Lower lobe of right lung (tissue), 2 donors: ENCODE measurements around the gene CDRT4. TPM values are rescaled to one million over a fixed set of nuclear protein-coding genes. Genes with fewer than 3 reads are reported as not detected.
A peak's percentile ranks its signal among the peaks of the same experiment; 100 is the strongest.

Source experiments
- ATAC-seq, 2 donors: fragments of 200-7000 bp; cut with Tn5 transposase; one replicate each; pipeline ENCODE4 v1.9.1; 2020 to 2022; ENCODE audit warnings: mild to moderate bottlenecking in 2 of 2, moderate library complexity in 2 of 2
- DNase-seq: peaks from one replicate; pipeline ENCODE4 v3.0.0-alpha.2; 2020
- H3K27ac ChIP-seq: fragments of 200-600 bp; one replicate; pipeline ENCODE4 v1.8.0; 2022
- H3K27me3 ChIP-seq: fragments of 200-600 bp; one replicate; pipeline ENCODE4 v1.8.0; 2022; ENCODE audit warnings: low read depth
- H3K36me3 ChIP-seq: fragments of 200-600 bp; one replicate; pipeline ENCODE4 v1.8.0; 2022; ENCODE audit warnings: mild to moderate bottlenecking
- H3K4me1 ChIP-seq: fragments of 200-600 bp; one replicate; pipeline ENCODE4 v1.8.0; 2022
- H3K4me3 ChIP-seq: fragments of 200-600 bp; one replicate; pipeline ENCODE4 v1.8.0; 2022; ENCODE audit warnings: mild to moderate bottlenecking
- H3K9me3 ChIP-seq: fragments of 200-600 bp; one replicate; pipeline ENCODE4 v1.8.0; 2022
- CTCF ChIP-seq: fragments of 200-600 bp; IDR thresholded peaks from one replicate; pipeline ENCODE4 v1.8.0; 2022; ENCODE audit warnings: antibody characterized with exemption, mild to moderate bottlenecking
- intact Hi-C: fragments of 100-400 bp; cut with DNase I; formaldehyde crosslinking; loops from one replicate; pipeline ENCODE4 v1.11.0; 2022
- total RNA-seq: library from RNA; stranded (reverse); fragmentation: NEBNext Ultra II Directional; extraction: Animal tissue kit (Norgen Biotek cat#: 25700); gene quantifications from one replicate; pipeline ENCODE4 v1.2.1, GENCODE V29; 2021
- donor health status: DM: no; HTN: yes; CAD: no; lungs with severe emphysema.

CDRT4 gene
- total RNA-seq, 1 donor from 2014 or later: 13.4 TPM

DNA sequence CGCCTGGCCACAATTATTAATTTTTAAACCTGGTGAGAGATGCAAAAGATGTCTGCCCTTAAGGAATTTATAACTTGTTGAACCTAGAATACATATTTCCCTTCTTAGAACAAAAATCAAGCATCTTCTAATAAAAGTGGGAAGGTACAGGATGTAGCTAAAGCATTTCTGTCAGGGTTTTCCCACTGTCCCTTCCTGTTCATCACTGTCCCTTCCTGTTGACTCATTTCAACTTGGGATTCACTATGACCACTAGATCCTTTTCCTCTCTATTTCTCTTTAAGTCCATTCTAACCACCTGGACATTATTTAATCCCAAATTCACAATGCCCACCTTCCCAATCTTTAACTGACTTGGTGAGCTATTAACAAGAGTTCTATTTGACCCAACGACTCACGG lies 33.9 kb upstream of the CDRT4 start:
- no peak for DNase-seq
- intact Hi-C loops: no loop called here
- no peak for ATAC-seq
- Histone ChIP-seq H3K4me3 (no peak overlapping the region), H3K27ac (peak overlapping the region; percentile 66), H3K4me1 (peaks cover 9% of the 10 kb centered on the region), H3K36me3 (no peaks in the 10 kb centered on the region), H3K9me3 (no peaks in the 10 kb centered on the region), H3K27me3 (no peaks in the 10 kb centered on the region)
- TF ChIP-seq CTCF: no peak

- no peak overlapping the region for H3K27ac ChIP-seq
- DNase-seq: no peak
- H3K36me3 ChIP-seq: no peaks in the 10 kb centered on the region
- H3K27me3 ChIP-seq: no peaks in the 10 kb centered on the region
- ATAC-seq: no peak
- intact Hi-C loops: no loop called here
- H3K4me1 ChIP-seq: peaks cover 8% of the 10 kb centered on the region
- TF ChIP-seq CTCF: no peak
- H3K9me3 ChIP-seq: no peaks in the 10 kb centered on the region
- no peak overlapping the region for H3K4me3 ChIP-seq
Observed at GRCh38 chr17:15498107-15498506, 30.7 kb upstream of the CDRT4 start.

DNA sequence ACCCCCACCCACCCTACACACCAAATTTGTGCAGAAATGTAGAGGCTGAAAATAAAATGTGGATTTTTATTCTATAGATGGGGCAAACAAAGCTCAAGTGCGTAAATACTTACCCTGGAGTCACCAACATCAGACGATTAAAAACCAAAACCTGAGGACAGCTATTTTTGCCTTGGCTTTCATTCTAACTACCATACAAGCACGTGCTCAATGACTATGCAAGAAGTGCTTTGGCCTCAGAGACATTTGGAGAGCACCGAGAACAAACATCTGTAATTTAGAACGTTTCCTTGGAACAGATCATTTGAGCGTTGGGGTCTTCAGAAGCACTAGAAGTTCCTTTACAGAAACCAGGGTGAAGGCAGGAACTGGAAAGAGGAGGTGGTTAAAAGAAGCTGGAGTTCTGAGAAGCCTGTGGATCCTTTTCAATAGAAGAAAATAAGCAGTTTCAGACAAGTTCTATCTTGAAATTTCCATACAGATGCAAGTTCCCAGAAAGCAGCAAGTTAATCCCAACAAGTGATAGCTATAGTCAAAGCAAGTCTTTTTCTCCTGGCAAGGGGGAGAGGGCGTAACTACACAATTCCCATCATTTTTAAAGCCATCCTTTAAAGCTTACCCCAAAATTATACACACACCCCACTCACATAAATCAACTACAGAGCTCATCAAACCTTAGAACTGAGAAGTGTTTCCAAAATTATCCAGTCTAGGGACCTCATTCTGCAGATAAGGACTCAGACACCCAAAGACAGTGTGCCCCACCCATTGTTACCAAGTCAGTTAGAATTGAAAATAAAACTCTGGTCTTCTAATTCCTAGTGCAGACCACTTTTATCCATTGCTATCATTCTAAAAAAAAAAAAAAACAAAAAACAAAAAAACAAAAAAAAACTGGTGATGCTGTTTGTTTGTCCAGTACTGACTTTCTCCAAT lies 29.6 kb upstream of the CDRT4 start:
- Histone ChIP-seq H3K9me3 (no peaks in the 10 kb centered on the region), H3K4me3 (no peak overlapping the region), H3K4me1 (no peaks in the 10 kb centered on the region), H3K36me3 (no peaks in the 10 kb centered on the region), H3K27me3 (no peaks in the 10 kb centered on the region), H3K27ac (no peak overlapping the region)
- intact Hi-C loops: no loop called here
- ATAC-seq (no peak), DNase-seq (no peak)
- TF ChIP-seq CTCF: no peak

GRCh38 chr17:15494821-15495220 lies 27.4 kb upstream of the CDRT4 start:
- no peaks in the 10 kb centered on the region for H3K9me3 ChIP-seq
- intact Hi-C loops: no loop called here
- no peak for TF ChIP-seq CTCF
- no peak overlapping the region for H3K27ac ChIP-seq
- no peaks in the 10 kb centered on the region for H3K36me3 ChIP-seq
- H3K4me3 ChIP-seq: no peak overlapping the region
- H3K4me1 ChIP-seq: peaks cover 14% of the 10 kb centered on the region
- no peaks in the 10 kb centered on the region for H3K27me3 ChIP-seq
- ATAC-seq (no peak), DNase-seq (no peak)

DNA sequence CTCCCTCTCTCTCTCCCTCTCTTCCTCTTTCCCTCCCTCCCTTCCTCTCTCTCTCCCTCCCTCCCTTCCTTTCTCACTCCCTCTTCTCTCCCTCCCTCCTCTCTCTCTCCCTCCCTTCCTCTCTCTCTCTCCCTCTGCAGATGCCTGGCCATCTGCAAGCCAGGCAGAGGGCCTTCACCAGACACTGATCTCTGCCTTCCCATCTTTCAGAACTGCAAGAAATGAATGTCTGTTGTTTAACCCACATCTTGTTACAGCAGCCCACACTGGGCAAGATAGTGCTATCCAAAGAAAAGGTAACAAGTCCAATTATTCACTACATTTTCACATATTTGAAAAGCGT lies 26.2 kb upstream of the CDRT4 start:
- Histone ChIP-seq H3K9me3 (no peaks in the 10 kb centered on the region), H3K36me3 (no peaks in the 10 kb centered on the region), H3K4me3 (no peak overlapping the region), H3K4me1 (peaks cover 14% of the 10 kb centered on the region), H3K27me3 (no peaks in the 10 kb centered on the region), H3K27ac (no peak overlapping the region)
- ATAC-seq (no peak), DNase-seq (no peak)
- intact Hi-C loops: no loop called here
- TF ChIP-seq CTCF: no peak
